CD14-positive monocyte (primary cell): Measurements from ENCODE around the gene ASPA. TPM values are rescaled to one million over a fixed set of nuclear protein-coding genes. Genes with fewer than 3 reads are reported as not detected.
A peak's percentile ranks its signal among the peaks of the same experiment; 100 is the strongest.

Source experiments
- DNase-seq, 3 donors: peaks; one replicate each; pipeline ENCODE4 v3.0.0-alpha.2; 2011 to 2022
- H2AFZ ChIP-seq: 2 replicates; pipeline ENCODE4 v1.6.0; 2012; ENCODE audit warnings: mild to moderate bottlenecking, low read depth, low read length, inconsistent platforms; ENCODE audit not compliant: insufficient read depth, poor library complexity, severe bottlenecking
- H3K27ac ChIP-seq, 2 donors: 1 replicate in 1 of 2; 2 replicates in 1 of 2; pipeline ENCODE4 v1.5.1; 2012 to 2013; ENCODE audit warnings: low read length in 2 of 2, control low read depth in 1 of 2, inconsistent platforms in 1 of 2, low read depth in 1 of 2, mild to moderate bottlenecking in 1 of 2
- H3K27me3 ChIP-seq, 2 donors: one replicate each; pipeline versions ENCODE4 v1.6.0 to v1.6.1; 2011 to 2013; ENCODE audit warnings: low read length in 2 of 2; ENCODE audit not compliant: control insufficient read depth in 2 of 2, insufficient read depth in 2 of 2
- H3K36me3 ChIP-seq, 2 donors: replicated peaks in 1 of 2; 1 replicate in 1 of 2; 2 replicates in 1 of 2; pipeline versions ENCODE4 v1.5.1 to v1.6.1; 2012 to 2013; ENCODE audit warnings: low read length in 2 of 2, control low read depth in 1 of 2, inconsistent platforms in 1 of 2, mild to moderate bottlenecking in 1 of 2; ENCODE audit not compliant: insufficient read depth in 2 of 2, control insufficient read depth in 1 of 2
- H3K4me1 ChIP-seq, 2 donors: 1 replicate in 1 of 2; 2 replicates in 1 of 2; pipeline versions ENCODE4 v1.5.1 to v1.6.1; 2012 to 2013; ENCODE audit warnings: low read length in 2 of 2, control low read depth in 1 of 2, inconsistent platforms in 1 of 2, mild to moderate bottlenecking in 1 of 2, moderate library complexity in 1 of 2; ENCODE audit not compliant: insufficient read depth in 2 of 2, control insufficient read depth in 1 of 2
- H3K4me2 ChIP-seq: replicated peaks from 2 replicates; pipeline ENCODE3; 2012; ENCODE audit warnings: low read length, moderate library complexity, mild to moderate bottlenecking; ENCODE audit not compliant: poor library complexity, severe bottlenecking; ENCODE audit errors: extremely low read depth
- H3K4me3 ChIP-seq, 3 experiments: fragments of 200-600 bp in 1 of 3; sonication (generic) in 1 of 3; replicated peaks in 1 of 3; 1 replicate in 2 of 3; 2 replicates in 1 of 3; pipeline ENCODE4 v1.5.1; 2011 to 2013; ENCODE audit warnings: low read length in 3 of 3, mild to moderate bottlenecking in 3 of 3, control low read depth in 2 of 3, low read depth in 2 of 3, inconsistent platforms in 1 of 3, moderate library complexity in 1 of 3
- H3K79me2 ChIP-seq: 2 replicates; pipeline ENCODE4 v1.6.0; 2012; ENCODE audit warnings: mild to moderate bottlenecking, control low read depth, inconsistent platforms, low read length, moderate library complexity; ENCODE audit not compliant: insufficient read depth
- H3K9ac ChIP-seq: 2 replicates; pipeline ENCODE4 v1.6.0; 2017; ENCODE audit warnings: low read length, mild to moderate bottlenecking; ENCODE audit not compliant: insufficient read depth, poor library complexity, severe bottlenecking
- H3K9me3 ChIP-seq, 2 donors: replicated peaks in 1 of 2; 1 replicate in 1 of 2; 2 replicates in 1 of 2; pipeline versions ENCODE4 v1.5.1 to v1.6.1; 2012 to 2013; ENCODE audit warnings: low read length in 2 of 2, control low read depth in 1 of 2; ENCODE audit not compliant: control insufficient read depth in 1 of 2, insufficient read depth in 1 of 2
- H4K20me1 ChIP-seq: 2 replicates; pipeline ENCODE4 v1.6.0; 2012; ENCODE audit warnings: mild to moderate bottlenecking, low read length, control low read depth, moderate library complexity; ENCODE audit not compliant: insufficient read depth
- H3K27ac Mint-ChIP-seq, 7 donors: one replicate each; pipeline ENCODE4 v1.8.0; 2020; ENCODE audit warnings: mild to moderate bottlenecking in 7 of 7, mixed read lengths in 7 of 7, moderate library complexity in 6 of 7, inconsistent platforms in 2 of 7
- H3K27me3 Mint-ChIP-seq, 3 donors: one replicate each; pipeline ENCODE4 v1.8.0; 2021 to 2022; ENCODE audit warnings: low read depth in 3 of 3, mild to moderate bottlenecking in 3 of 3, mixed read lengths in 3 of 3, moderate library complexity in 3 of 3, inconsistent platforms in 1 of 3
- H3K36me3 Mint-ChIP-seq, 2 donors: one replicate each; pipeline ENCODE4 v1.8.0; 2020; ENCODE audit warnings: mixed read lengths in 2 of 2, inconsistent platforms in 1 of 2, mild to moderate bottlenecking in 1 of 2
- H3K4me1 Mint-ChIP-seq: one replicate; pipeline ENCODE4 v1.8.0; 2020; ENCODE audit warnings: mild to moderate bottlenecking, mixed read lengths
- H3K4me3 Mint-ChIP-seq, 2 donors: one replicate each; pipeline ENCODE4 v1.8.0; 2020; ENCODE audit warnings: mild to moderate bottlenecking in 2 of 2, mixed read lengths in 2 of 2, moderate library complexity in 1 of 2
- H3K9me3 Mint-ChIP-seq, 7 donors: one replicate each; pipeline ENCODE4 v1.8.0; 2020 to 2022; ENCODE audit warnings: mixed read lengths in 7 of 7, mild to moderate bottlenecking in 6 of 7, moderate library complexity in 6 of 7, inconsistent platforms in 2 of 7
- CTCF ChIP-seq: fragments of 200-600 bp; IDR thresholded peaks from one replicate; pipeline ENCODE4 v1.8.0; 2022; ENCODE audit warnings: antibody characterized with exemption, mild to moderate bottlenecking
- WGBS: methylation state at CpG from one replicate; pipeline ENCODE4 v1.1.5; 2013; ENCODE audit warnings: missing lambda C conversion rate; ENCODE audit not compliant: insufficient coverage; 5-methylcytosine and 5-hydroxymethylcytosine counted together
- intact Hi-C, 2 donors: fragments of 100-400 bp; cut with micrococcal nuclease; formaldehyde crosslinking; loops; one replicate each; pipeline versions ENCODE4 v1.15.0 to v1.15.1; 2023
- polyA plus RNA-seq, 3 donors: library from polyadenylated mRNA; depleted of rRNA in 1 of 3; unstranded in 2 of 3; stranded (reverse) in 1 of 3; fragments of 300-500 nt in 2 of 3; fragments of >200 nt in 1 of 3; fragmentation: Illumina TruSeq in 2 of 3; gene quantifications; 1 replicate in 2 of 3; 2 replicates in 1 of 3; pipeline ENCODE4 v1.2.3, GENCODE V29; 2012 to 2021

ASPA gene
- polyA plus RNA-seq, 3 donors = not detected

- DNase-seq = no peak
- Mint-ChIP-seq H3K27me3 (peaks cover 0 to 7% (median 4%) of the 10 kb centered on the region in 3 donors), H3K36me3 (no peaks in the 10 kb centered on the region), H3K4me3 (no peak overlapping the region), H3K9me3 (no peaks in the 10 kb centered on the region), H3K4me1 (no peaks in the 10 kb centered on the region), H3K27ac (peak overlapping the region in 1 of 7 donors; percentile 48)
- Histone ChIP-seq H2AFZ (no peak overlapping the region), H3K9ac (no peak overlapping the region), H4K20me1 (no peaks in the 10 kb centered on the region), H3K4me2 (no peak overlapping the region), H3K4me3 (no peak overlapping the region), H3K27ac (no peak overlapping the region), H3K36me3 (no peaks in the 10 kb centered on the region), H3K27me3 (no peaks in the 10 kb centered on the region), H3K4me1 (no peaks in the 10 kb centered on the region), H3K9me3 (no peaks in the 10 kb centered on the region), H3K79me2 (no peaks in the 10 kb centered on the region)
- intact Hi-C loops = no loop called here
- TF ChIP-seq CTCF = no peak
- 92% methylated on average over 10 of the region's 13 CpGs for WGBS
These were observed 48.2 kb downstream of the ASPA start for GRCh38 chr17:3524024-3524423.

- H3K4me2 ChIP-seq = no peak overlapping the region
- DNase-seq = no peak
- no peak overlapping the region for H3K4me3 ChIP-seq
- no peaks in the 10 kb centered on the region for H3K36me3 ChIP-seq
- no peaks in the 10 kb centered on the region for H3K79me2 ChIP-seq
- intact Hi-C loops = no loop called here
- WGBS = 94% methylated on average over 8 of the region's 12 CpGs
- peaks cover 0 to 8% (median 4%) of the 10 kb centered on the region in 3 donors for H3K27me3 Mint-ChIP-seq
- no peak overlapping the region for H3K27ac ChIP-seq
- H3K4me1 Mint-ChIP-seq = no peaks in the 10 kb centered on the region
- no peaks in the 10 kb centered on the region for H3K27me3 ChIP-seq
- no peaks in the 10 kb centered on the region for H3K36me3 Mint-ChIP-seq
- TF ChIP-seq CTCF = no peak
- H3K4me3 Mint-ChIP-seq = no peak overlapping the region
- H3K9ac ChIP-seq = no peak overlapping the region
- H3K9me3 ChIP-seq = no peaks in the 10 kb centered on the region
- no peaks in the 10 kb centered on the region for H3K9me3 Mint-ChIP-seq
- H4K20me1 ChIP-seq = no peaks in the 10 kb centered on the region
- H3K27ac Mint-ChIP-seq = no peak overlapping the region
- no peak overlapping the region for H2AFZ ChIP-seq
- H3K4me1 ChIP-seq = no peaks in the 10 kb centered on the region
These were observed 50.7 kb downstream of the ASPA start for GRCh38 chr17:3526491-3526890.
